Natural killer cell (primary cell): ENCODE data around the gene ZSWIM6. TPM values are rescaled to one million over a fixed set of nuclear protein-coding genes. Genes with fewer than 3 reads are reported as not detected.

ENCODE experiments used
- ATAC-seq, 3 donors: fragments of 150-1000 bp in 2 of 3; fragments of 200-7000 bp in 1 of 3; cut with Tn5 transposase; 1 replicate in 1 of 3; 2 replicates in 2 of 3; pipeline ENCODE4 v1.10.0; 2021; ENCODE audit warnings: mild to moderate bottlenecking in 2 of 3, moderate library complexity in 2 of 3
- DNase-seq, 2 donors: peaks; one replicate each; pipeline versions ENCODE4 v3.0.0 to v3.0.0-alpha.2; 2013 to 2021; ENCODE audit warnings: mixed read lengths in 1 of 2
- H3K27ac ChIP-seq: one replicate; pipeline ENCODE4 v1.5.1; 2013; ENCODE audit warnings: mild to moderate bottlenecking, low read length
- H3K27me3 ChIP-seq: one replicate; pipeline ENCODE4 v1.6.1; 2013; ENCODE audit warnings: low read length; ENCODE audit not compliant: control insufficient read depth, insufficient read depth
- H3K36me3 ChIP-seq: one replicate; pipeline ENCODE4 v1.6.1; 2013; ENCODE audit warnings: low read length; ENCODE audit not compliant: control insufficient read depth, insufficient read depth
- H3K4me1 ChIP-seq: one replicate; pipeline ENCODE4 v1.6.1; 2013; ENCODE audit warnings: low read length; ENCODE audit not compliant: control insufficient read depth, insufficient read depth
- H3K4me3 ChIP-seq: one replicate; pipeline ENCODE4 v1.5.1; 2013; ENCODE audit warnings: low read length
- H3K9me3 ChIP-seq: one replicate; pipeline ENCODE4 v1.6.1; 2013; ENCODE audit warnings: low read length; ENCODE audit not compliant: control insufficient read depth, insufficient read depth
- H3K27ac Mint-ChIP-seq, 2 donors: one replicate each; pipeline ENCODE4 v1.8.0; 2022; ENCODE audit warnings: mild to moderate bottlenecking in 2 of 2, mixed read lengths in 2 of 2, moderate library complexity in 1 of 2
- H3K27me3 Mint-ChIP-seq, 2 donors: one replicate each; pipeline ENCODE4 v1.8.0; 2022; ENCODE audit warnings: low read depth in 2 of 2, mixed read lengths in 2 of 2
- H3K36me3 Mint-ChIP-seq: one replicate; pipeline ENCODE4 v1.8.0; 2022; ENCODE audit warnings: mixed read lengths
- H3K4me1 Mint-ChIP-seq, 2 donors: one replicate each; pipeline ENCODE4 v1.8.0; 2022; ENCODE audit warnings: mixed read lengths in 2 of 2
- H3K4me3 Mint-ChIP-seq: one replicate; pipeline ENCODE4 v1.8.0; 2022; ENCODE audit warnings: mild to moderate bottlenecking, moderate library complexity, mixed read lengths
- H3K9me3 Mint-ChIP-seq, 2 donors: one replicate each; pipeline ENCODE4 v1.8.0; 2022; ENCODE audit warnings: mixed read lengths in 2 of 2
- WGBS: methylation state at CpG from one replicate; pipeline ENCODE4 v1.1.7; 2013; ENCODE audit warnings: missing lambda C conversion rate; ENCODE audit not compliant: insufficient coverage; 5-methylcytosine and 5-hydroxymethylcytosine counted together
- intact Hi-C: fragments of 100-400 bp; cut with micrococcal nuclease; formaldehyde crosslinking; loops from one replicate; pipeline ENCODE4 v1.14.2; 2022
- total RNA-seq, 4 donors: library from RNA; stranded (reverse); fragments of 120-200 nt in 1 of 4; gene quantifications; one replicate each; pipeline versions ENCODE4 v1.2.3 to v1.2.4, GENCODE V29; 2013 to 2022
- TF ChIP-seq, protein P1 (sequence below): fragments of 200-600 bp; IDR thresholded peaks from one replicate; pipeline ENCODE4 v1.8.0; 2022; ENCODE audit warnings: antibody characterized with exemption

The ZSWIM6 gene
- total RNA-seq, 3 donors from 2014 or later (not counting 1 experiment from before 2014, with no cell fraction given): 8.7 to 11.4 (median 10.5) TPM

DNA sequence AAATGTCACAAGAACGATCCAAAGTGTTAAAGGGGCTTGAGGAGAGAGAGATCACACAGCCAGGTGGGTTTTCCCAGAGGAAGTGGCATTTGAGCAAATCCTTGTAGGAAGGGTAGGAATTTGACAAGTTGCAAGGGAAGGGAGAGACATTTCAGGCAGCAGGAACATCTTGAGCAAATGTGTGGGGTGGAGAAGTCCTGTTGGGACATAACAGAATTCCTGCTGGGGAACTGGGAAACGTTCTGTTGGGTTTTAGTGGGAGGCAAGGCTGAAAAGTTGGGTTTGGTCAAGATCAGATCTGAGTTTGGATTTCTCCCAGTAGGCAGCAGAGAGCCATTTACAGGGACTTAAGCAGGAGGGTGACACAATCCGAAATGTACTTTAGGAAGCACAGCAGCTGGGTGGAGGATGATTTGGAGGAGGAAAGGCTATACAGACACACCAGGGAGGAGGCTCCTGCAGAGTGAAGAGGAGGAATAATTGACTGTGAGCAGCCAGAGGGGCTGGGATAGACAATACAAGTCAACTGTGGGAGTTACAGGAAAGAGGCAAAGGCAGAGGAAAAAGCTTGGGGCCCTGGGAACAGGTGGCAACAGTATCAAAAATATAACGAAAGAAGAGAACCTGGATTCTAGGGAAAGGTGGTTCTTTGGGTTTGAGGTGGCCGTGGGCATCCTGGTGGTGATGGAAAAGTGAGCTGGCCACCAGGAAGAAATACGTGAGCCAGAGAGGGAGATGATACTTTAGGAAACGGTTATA is 3.1 kb upstream of the ZSWIM6 start:
- Mint-ChIP-seq H3K27me3 (peaks cover 19 to 39% of the 10 kb centered on the region in 2 donors), H3K4me1 (peaks cover 25 to 38% of the 10 kb centered on the region in 2 donors), H3K27ac (peak overlapping the region in 1 of 2 donors; percentile 99), H3K36me3 (no peaks in the 10 kb centered on the region), H3K9me3 (no peaks in the 10 kb centered on the region), H3K4me3 (peak overlapping the region; percentile 89)
- TF ChIP-seq, protein P1, sequence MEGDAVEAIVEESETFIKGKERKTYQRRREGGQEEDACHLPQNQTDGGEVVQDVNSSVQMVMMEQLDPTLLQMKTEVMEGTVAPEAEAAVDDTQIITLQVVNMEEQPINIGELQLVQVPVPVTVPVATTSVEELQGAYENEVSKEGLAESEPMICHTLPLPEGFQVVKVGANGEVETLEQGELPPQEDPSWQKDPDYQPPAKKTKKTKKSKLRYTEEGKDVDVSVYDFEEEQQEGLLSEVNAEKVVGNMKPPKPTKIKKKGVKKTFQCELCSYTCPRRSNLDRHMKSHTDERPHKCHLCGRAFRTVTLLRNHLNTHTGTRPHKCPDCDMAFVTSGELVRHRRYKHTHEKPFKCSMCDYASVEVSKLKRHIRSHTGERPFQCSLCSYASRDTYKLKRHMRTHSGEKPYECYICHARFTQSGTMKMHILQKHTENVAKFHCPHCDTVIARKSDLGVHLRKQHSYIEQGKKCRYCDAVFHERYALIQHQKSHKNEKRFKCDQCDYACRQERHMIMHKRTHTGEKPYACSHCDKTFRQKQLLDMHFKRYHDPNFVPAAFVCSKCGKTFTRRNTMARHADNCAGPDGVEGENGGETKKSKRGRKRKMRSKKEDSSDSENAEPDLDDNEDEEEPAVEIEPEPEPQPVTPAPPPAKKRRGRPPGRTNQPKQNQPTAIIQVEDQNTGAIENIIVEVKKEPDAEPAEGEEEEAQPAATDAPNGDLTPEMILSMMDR: no peak
- ATAC-seq (no peak), DNase-seq (no peak)
- peaks cover 22% of the 10 kb centered on the region for H3K4me1 ChIP-seq
- WGBS: 90% methylated on average over 7 of the region's 7 CpGs
- H3K4me3 ChIP-seq: no peak overlapping the region
- no peaks in the 10 kb centered on the region for H3K9me3 ChIP-seq
- H3K27ac ChIP-seq: no peak overlapping the region
- H3K36me3 ChIP-seq: no peaks in the 10 kb centered on the region
- intact Hi-C loops: no loop called here
- no peaks in the 10 kb centered on the region for H3K27me3 ChIP-seq

DNA sequence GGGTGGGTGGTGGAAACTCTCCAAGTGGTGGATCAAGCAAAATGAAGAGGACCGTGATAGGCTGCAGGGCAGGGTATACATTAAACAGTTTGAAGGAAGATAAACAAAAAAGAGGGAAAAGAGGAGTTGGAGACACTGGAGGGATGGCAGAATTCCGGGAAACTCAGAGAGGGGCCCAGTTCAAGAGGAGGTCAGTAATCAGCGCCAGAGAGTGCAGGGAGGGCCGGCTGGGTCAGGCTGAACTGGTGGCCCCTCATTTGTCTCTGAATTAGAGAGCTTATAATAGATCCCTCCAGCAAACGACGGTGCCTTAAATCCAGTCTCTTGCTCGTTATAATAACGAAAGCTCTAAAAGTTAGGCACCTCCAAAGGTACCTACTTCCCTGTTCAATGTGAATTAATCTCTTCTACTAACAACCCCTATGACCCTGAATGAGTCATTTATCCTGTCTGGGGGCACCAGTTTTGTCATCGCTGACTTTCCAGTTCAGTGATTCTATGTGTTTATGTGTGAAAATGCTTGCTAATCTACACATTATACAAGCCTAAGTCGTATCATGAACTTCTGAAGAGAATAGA is 2.4 kb upstream of the ZSWIM6 start:
- H3K27me3 Mint-ChIP-seq: peaks cover 19 to 43% of the 10 kb centered on the region in 2 donors
- H3K27ac ChIP-seq: no peak overlapping the region
- H3K27me3 ChIP-seq: no peaks in the 10 kb centered on the region
- no peaks in the 10 kb centered on the region for H3K36me3 Mint-ChIP-seq
- H3K9me3 ChIP-seq: no peaks in the 10 kb centered on the region
- DNase-seq (peak in 1 of 2 donors; percentile 36), ATAC-seq (no peak)
- H3K4me1 ChIP-seq: peaks cover 22% of the 10 kb centered on the region
- no peaks in the 10 kb centered on the region for H3K36me3 ChIP-seq
- TF ChIP-seq, protein P1: no peak
- 82% methylated on average over 8 of the region's 10 CpGs for WGBS
- H3K4me3 Mint-ChIP-seq: peak overlapping the region; percentile 89
- H3K9me3 Mint-ChIP-seq: no peaks in the 10 kb centered on the region
- intact Hi-C loops: no loop called here
- no peak overlapping the region for H3K4me3 ChIP-seq
- H3K27ac Mint-ChIP-seq: peak overlapping the region; percentile 79 to 99
- H3K4me1 Mint-ChIP-seq: peaks cover 31 to 45% of the 10 kb centered on the region in 2 donors

DNA sequence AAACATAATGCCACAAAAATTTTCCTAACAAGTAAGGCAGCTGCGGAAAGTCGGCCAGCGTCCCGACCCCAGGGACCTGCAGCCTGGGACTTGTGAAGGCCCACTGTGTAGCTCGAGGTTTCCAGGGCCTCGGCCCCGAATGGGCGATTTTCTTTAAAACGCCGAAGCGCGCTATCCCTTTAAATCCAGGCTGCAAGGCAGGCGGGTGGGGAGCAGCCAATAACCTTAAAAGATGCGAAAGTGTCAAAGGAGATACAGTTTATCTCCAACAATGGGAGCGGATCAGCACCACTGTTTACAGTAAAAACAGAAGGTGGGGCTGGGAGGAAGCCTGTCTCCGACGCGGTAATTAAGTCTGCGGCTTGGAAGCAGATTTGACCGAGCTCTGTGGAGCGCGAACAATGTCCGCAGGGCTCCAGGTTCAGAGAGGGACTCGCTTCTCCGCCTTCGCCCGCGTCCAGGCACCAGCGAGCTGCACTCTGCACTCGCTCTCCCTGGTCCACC is 1.7 kb upstream of the ZSWIM6 start:
- no peak for ATAC-seq
- Mint-ChIP-seq H3K4me3 (peak overlapping the region; percentile 89), H3K27me3 (peaks cover 19 to 46% of the 10 kb centered on the region in 2 donors), H3K4me1 (peaks cover 39 to 53% of the 10 kb centered on the region in 2 donors), H3K36me3 (no peaks in the 10 kb centered on the region), H3K9me3 (no peaks in the 10 kb centered on the region), H3K27ac (peak overlapping the region; percentile 79 to 99)
- Histone ChIP-seq H3K27me3 (no peaks in the 10 kb centered on the region), H3K9me3 (no peaks in the 10 kb centered on the region), H3K27ac (peak overlapping the region; percentile 76), H3K4me3 (peak overlapping the region; percentile 97), H3K36me3 (no peaks in the 10 kb centered on the region), H3K4me1 (peaks cover 22% of the 10 kb centered on the region)
- 4% methylated on average over 30 of the region's 30 CpGs for WGBS
- intact Hi-C loops: no loop called here
- peak in 1 of 2 donors; percentile 62 for DNase-seq
- TF ChIP-seq, protein P1: no peak
